Stimulated activated CD8-positive, alpha-beta memory T cell treated with anti-CD3 and anti-CD28 coated beads, Interleukin-2, amount 100 ng/mL, for 1 hour (primary cell): Measurements from ENCODE around the gene RASSF4.

Source experiments
- DNase-seq, 2 donors: peaks; one replicate each; pipeline ENCODE4 v3.0.0-alpha.2; 2020; ENCODE audit warnings: low read depth in 2 of 2

RASSF4 gene

DNA sequence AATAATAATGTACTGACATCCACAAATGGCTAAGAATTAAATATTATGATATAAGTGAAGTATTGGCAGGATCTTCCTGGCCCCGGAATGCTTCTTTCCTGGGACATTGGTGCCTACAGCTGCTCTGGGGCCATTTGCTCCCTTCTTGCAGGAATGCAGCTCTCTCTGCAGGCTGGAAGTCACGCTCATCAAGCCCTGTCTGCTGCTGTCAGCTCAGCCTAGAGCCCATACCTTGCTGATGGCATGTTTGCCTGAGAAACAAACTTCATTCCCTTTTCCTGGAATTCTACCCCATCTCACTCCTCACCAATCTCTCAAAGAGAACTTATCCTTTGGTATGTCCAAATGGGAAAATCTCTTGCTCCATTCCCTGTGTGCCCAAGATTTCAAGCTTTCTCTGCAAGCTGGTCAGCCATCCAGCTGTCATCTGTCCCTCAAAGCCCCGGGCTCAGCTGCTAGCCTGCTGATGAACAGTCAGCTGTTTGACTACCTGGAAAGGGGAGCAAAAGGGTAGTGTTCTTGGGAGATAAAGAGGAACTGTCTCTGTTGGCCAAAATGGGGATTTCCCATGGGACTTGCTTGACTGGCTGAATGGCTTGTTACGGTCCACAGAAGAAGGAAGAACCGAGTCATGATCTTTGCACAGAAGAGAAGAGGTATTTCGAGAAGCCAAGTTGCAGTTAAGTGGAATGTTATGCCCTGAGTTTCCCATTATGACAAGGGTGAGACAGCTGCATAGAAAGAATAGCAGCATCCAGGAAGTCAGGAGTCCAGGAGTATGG, 12.0 kb upstream of the RASSF4 start:
- no peak for DNase-seq

DNA sequence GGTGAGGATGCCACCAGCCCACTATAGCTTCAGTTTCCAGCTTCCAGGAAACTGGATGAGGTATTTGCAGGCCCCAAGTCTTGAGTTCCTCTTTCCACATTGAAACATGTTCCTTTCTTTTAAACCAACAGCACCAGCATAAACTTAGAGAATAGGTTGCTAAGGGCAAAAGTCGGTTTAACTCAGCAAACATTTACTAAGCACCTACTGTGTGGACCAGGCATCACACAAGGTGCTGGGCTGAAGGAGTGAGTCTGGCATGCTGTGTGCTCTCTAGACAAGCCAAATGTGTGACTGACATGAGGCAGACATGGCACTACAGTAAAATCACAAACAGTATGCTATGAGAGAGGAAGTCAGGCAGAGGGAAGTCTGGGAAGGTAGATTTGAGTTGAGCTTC, 11.0 kb upstream of the RASSF4 start:
- DNase-seq = no peak

DNA sequence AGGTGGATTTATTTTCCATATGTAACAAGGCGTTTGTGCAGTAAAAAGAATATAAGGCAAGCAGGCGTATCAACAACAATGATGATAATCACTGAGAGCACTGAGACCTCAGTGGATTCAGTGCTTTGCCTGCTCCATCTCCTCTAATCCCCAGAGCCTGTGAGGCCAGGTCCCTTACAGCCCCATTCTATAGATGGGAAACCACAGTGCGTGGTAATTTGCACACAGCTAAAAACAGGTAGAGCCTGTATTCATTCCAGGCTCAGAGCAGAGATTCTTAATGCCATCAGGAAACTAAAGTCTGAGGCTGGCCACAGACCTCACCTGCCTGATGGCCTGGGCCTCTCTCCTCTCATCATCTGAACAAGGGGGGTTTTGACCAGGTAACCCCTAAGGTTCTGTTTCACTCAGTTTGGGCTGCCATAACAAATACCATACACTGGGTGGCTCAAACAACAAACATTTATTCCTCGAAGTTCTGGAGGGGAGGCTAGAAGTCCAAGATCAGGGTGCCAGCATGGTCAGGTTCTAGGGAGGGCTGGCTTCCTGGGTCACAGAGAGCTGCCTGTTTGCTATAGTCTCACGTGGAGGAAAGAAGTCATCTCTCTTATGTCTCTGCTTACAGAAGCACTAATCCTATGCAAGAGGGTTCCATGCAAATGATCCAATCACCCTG, 10.3 kb upstream of the RASSF4 start:
- DNase-seq = no peak

DNA sequence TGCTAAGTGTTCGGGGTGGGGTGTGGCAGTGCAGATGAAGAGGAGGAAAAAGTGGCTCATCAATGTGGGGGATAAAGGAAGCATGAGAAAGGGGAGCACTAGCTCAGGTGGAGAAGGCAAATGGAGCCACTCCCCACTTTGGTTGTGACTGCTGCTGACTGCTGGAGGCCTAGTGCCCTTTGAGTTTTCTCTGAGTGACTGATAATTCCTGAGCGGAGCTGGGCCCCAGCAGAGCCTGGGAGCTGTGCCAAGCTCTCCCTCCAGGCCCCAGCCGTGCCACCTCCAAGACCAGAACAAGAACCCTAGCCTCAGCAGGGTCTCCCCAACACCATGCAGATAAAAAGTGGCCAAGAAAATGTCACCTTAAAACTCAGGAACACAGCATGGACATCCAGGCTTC, 9.7 kb upstream of the RASSF4 start:
- no peak for DNase-seq

DNA sequence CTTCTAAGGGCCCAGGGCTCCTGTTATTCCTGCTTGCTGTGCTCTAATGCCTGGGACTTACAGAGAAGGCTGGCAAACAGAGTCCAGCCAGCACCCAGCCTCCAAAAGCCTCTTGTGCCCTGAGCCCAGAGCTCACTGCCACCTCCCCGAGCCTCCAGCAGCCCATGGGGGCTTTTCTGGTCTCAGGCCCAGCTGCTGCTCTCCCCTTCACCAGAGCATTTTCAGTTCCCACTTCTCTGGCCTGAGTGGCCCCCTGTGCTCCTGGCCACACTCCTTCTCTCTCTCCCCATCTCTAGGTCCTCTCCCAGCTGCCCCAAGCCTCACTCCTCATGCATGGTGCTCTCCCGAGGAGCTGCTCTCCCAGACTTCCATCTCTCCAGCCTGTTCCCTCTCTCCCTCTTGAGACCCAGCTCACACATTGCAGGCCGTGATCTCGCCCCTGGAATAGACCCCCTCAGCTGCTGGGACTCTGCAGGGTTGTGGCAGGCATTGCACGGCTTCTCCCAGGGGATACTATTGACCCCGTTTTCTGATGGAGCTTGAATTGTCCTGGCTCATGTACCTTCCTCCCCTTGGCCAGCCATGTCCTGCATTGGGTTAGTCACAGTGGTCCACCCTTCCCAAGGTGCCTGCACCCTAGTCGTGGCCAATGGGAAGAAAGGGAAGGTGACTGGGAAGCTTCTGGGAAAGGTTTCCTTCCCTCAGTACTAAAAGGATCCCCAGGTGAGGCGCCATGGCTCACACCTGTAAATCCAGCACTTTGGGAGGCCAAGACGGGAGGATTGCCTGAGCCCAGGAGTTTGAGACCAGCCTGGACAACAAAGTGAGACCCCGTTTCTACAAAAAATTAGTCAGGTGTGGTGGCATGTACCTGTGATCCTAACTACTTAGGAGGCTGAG, 9.0 kb upstream of the RASSF4 start:
- no peak for DNase-seq

DNA sequence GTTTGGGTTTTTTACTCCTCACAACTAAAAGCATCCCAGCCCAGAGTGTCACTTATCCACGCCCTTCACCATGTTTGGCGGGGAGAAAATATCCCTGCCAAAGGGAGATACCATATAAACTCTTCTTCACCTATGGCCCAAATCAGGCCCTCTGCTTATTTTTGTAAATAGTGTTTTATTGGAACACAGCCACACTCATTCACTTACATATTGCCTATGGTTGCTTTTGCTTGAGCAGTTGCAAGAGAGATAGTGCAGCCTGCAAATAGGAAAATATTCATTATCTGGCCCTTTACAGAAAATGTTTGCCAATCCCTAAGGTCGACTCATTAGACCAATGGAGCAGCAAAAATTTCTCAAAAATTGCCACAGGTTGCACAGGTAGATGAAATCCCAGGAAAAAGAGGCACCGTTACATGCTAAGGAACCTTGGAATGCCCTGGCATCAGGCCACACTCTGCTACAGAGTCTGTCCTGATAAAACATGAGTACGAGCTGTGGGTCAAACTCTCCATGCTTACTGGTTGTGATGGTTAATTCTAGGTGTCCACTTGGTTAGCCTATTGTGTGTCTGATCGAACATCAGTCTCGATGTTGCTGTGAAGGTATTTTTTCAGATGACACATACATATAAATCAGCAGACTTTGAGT, 7.9 kb upstream of the RASSF4 start:
- no peak for DNase-seq

DNA sequence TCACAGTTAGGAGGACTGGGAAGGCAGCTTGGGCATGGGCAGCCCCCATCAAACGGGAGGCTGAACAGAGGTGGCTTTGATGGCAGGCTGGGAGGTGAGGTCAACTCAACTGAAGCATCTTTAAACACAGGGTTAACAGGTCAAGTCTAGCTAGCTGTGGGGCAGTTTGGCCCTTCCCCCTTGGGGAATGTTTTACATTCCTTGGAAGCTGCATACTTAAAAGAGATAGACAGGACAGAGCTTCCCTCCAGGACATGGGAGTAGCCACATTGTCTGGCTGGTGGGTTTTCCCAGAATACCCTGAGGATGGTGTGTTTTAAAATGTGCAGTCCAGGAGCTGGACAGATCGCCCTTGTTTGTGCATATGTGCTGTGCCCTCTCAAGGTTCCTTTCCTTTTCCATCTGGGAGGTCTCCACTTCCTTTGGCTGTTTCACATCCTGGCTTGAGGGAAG, 6.8 kb upstream of the RASSF4 start:
- no peak for DNase-seq

DNA sequence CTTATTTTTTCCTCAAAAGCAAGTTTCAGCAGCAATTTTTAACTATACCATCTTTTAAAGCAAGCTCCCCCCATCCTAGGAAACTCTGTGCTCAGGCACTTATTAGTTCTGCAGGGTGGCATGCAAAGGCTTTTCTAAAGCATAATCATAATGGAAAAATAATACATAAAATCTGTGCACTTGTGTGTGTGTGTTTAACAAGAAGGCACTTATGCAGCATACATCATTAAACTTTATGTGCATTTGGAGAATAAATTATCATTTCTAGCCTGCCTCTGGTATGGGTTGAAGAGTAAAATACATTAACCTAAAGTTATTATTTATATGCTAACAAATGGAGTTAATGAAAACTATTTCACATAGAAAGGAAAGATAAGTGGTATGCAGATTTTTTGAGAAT, 5.6 kb upstream of the RASSF4 start:
- no peak for DNase-seq

DNA sequence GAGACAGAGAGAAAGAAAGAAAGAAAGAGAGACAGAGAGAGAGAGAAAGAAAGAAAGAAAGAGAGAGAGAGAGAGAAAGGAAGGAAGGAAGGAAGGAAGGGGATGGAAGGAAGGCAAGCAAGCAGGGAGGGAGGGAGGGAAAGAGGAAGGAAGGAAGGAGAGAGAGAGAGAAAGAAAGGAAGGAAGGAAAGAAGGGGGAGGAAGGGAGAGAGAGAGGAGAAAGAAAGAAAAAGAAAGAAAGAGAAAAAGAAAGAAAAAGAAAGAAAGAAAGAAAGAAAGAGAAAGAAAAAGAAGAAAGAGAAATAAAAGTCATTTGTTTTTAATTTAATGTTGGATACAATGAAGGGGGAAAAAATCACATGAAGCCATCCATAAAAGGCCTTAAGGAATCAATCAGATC, 4.6 kb upstream of the RASSF4 start:
- DNase-seq = no peak

DNA sequence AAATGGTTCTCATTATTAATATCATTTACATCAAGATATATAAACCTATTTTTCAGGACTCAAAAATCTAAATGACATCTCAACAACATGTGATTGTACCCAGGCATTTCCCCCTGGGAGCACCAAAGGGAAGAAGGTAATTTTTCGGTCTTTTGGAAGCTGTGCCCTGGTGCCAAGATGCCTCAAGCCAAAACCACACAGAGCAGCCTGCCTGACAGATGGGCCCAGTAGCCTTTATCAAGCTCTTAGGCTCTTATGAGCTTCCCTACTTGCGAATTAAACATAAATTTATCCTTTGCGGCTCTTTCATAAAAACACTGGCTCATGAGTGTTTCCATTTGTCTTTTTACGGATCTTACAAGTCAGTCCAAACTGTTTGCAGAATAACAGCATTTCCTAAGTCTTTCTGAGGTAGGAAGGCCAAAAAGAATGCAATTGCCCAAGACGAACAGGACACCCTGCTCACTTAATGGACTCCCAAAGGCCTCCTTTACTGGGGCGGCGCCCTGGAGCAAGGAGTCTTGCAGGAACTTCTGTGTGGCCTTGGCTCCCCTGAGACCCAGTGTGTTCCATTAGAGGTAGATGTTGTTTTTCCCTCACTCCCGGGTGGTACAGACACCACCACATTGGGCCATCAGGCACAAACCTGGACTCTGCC, 4.1 kb upstream of the RASSF4 start:
- DNase-seq = no peak

DNA sequence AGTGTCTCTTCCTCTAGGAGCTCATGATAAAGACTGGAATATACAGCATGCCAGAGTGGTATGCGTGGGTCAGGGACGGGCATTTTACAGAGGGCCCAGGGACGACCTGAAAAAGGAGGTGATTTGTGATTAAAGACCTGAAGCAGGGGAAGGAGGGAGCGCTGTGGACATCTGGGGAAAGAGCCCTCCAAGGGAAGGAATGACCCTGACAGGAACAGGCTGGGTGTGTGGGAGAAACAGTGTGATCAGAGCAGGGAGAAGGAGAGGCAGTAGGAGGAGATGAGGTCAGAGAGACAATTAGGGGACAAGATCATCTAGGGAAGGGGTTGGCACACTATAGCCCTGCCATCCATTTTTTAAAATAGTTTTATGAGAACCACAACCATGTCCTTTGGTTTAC, 3.4 kb upstream of the RASSF4 start:
- no peak for DNase-seq

DNA sequence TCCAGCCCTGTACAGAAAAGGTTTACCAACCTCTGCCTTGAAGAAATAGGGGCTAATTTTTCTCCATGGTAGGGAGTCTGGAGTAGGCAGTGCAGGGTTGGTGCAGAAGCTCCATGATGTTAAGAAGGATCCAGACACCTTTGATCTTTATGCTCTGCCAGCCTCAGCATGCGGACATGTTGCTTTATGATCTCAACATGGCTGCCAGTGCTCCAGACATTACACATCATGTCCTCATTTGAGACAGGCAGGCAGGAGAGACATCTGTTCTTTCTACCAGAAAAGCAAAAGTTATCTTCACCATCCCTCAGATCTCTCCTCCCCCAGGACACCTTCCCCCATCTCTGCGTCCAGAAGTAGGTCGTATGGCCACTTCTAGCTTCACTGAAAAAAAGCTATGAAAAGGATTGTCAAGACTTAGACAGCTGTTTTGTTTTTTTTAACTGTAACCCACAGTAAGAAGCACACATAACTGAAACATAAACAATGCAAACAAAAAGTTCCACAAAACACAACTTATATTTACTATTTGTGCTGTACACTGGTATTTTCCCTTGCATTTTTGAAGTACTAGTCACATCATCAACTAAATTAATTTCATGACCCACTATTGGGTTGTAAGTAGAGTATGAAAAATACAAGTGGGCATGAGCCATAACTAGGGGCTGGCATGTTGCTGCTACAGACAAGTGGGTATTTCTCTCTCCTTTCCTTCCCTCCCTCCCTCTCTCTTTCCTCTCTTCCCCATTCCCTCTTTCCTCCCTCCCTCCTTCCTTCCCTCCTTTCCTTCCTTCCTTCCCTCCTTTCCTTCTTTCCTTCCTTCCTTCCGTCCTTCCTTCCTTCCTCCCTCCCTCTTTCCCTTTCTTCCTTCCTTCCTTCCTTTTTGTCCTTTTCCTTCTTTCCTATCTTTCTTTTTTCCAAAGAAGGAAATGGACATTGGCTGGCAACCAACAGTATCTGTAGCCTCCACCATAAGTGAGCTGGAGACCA, 2.6 kb upstream of the RASSF4 start:
- no peak for DNase-seq

DNA sequence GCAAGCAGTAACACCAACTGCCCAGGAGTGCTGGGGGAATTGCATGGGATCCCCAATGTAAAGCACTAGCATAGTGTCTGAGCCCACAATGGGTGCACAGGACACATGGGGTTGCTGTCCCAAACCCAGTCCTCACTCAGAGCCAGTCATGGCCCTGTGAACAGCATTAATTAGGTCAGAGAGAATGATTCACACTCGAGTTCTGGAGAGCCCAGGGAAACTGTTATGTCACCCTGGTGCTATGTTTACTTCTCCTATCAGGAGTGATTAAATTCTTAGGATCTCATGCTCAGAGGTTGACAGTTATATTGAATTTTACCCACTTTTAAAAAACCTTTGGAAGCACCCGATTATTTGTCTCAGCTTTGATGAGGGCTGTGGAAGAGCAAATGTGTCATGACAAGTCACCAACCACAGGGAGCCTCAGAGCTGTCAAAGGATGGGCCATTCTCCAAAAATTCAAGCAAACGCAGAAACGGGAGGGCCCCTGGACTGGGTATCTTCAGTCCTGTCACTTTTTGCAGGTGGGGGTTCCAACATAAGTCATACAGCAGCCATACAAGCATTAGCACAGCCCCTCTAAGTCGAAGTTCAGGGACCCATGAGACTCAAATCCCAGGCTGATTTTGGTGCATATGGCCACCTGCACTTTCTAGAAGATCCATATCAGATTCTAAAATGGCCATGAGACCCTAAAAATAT, 1.3 kb upstream of the RASSF4 start:
- no peak for DNase-seq

DNA sequence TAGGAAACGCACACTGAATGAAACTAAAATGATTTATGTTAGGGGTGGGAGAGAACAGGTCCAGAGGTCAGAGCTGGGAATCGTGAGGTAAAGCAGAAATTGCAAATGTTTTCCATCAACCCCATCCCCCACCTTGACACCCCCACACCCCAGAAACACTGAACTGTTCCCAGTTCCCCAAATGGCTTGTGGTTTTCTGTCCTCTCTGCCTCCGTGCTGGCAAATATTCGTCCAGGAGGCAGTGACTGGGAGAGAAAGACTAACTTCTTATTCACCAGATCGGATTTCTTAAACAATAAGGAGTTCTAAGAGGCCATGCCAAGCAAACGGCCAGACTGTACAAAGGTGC, 730 bp upstream of the RASSF4 start:
- no peak for DNase-seq

DNA sequence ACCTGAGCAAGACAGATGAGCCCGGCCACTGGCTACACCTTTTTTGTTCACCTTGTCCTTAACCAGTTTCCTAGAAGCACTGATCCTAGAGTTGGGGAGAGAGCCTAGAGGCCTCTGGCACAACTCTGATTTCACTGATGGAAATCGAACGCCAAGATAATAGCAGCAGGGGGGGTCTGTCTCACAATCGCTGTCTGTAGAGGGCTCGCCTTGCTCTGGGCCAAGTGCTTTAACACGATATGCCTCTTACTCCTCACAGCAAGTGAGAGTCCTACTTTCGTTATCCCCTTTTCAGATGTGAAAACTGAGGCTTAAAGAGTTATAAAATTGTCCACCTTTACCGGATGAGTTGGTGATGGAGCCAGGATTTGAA, 472 bp downstream of the RASSF4 start:
- no peak for DNase-seq

DNA sequence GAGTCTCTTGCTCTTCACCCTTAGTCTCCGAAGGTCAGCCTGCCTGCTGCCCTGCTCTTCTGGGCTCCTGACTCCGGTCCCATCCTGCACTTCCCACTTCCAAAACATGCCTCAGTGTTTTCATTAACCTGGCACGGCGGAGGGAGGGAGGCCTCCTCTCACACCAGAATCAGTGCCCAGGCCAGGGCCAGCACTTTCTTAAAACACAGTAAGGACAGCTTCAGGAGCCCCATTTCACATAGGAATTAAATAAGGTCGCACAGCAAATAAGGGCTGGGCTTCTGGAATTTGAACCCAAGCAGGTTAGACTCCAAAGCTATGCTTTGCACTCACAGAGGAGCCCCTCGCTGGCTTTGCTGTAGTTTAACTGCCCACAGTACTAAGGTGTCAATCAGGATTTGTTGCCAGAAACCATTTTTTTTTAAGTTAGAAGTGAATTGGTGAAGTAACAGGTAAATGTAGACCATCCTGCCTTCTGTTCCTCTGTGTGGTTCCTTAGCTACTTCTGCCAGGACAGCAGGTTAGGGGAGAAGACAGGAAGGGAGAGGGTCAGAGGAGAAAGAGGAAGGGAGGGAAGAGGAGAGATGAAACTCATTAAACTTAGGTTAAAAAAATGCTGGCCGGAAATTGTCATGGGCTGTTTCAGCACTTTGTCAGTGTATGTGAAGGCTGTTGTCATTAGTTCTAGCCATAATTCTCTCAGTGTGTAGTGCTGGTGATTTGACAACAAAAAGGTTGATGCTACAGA, 1.1 kb downstream of the RASSF4 start:
- DNase-seq = no peak

DNA sequence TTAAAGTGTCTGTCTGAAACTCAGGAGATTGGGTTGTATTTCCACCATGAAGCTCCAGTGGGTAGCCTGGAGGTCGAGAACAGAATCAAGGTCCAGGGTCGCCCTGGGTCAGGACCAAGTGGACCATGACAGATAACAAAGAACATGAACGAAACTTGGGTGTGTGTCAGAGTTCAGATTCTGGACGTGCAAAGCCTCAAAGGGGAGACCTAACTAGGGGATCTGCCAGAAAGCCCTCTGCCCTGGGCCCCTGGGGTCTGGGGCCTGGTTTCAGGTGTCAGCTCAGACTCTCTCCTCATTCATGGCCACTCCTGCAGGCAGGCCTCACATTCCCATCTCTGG, 1.6 kb downstream of the RASSF4 start:
- no peak for DNase-seq

DNA sequence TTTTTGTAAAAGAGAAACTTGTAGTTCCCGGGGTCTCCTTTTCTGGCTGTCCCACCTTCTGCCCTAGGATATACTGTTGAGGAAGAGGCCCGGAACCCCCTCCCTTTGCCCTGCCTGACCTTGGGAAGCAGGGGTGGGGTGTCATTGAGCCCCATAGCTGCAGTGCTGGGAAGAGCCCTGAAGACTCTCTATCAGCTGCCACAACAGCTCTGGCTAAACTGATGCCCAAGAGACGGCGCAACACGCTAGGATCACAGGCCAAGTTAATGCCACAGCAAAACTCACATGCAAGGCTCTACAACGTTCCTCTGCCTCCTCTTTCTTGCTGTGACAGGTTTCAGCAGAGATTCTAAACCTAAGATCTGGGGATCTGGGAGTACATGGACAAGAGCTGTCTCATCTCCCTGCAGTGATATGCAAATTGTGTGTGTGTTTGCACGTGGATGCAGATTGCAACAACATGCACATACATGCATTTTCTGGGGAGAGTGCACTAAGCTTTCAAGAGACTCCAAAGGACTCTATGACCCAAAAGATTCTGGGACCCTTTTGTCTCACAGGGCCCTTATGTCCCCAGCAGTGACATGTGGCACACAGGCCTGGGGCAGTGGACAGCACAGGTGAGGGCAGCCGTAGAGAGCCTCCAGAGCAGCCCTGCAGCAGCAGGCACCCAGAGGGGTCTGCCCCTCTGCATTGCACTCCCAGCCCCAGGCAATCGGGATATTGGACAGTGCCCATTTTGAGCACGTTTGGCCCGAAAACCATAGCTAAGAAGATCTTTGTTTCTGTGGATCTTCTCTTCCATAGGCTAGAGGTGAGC, 2.5 kb downstream of the RASSF4 start:
- DNase-seq = no peak
